OCI-LY1 (cell line): Measurements from ENCODE around the gene RXYLT1.

Experiments used
- H2AFZ ChIP-seq: fragments of 200-600 bp; sonication (generic), shearing (Covaris generic); 2 replicates; pipeline ENCODE4 v1.6.0; 2014; ENCODE audit warnings: antibody characterized with exemption, mild to moderate bottlenecking, low read length
- H3F3A ChIP-seq: fragments of 200-600 bp; sonication (generic), shearing (Covaris generic); 2 replicates; pipeline ENCODE4 v1.6.0; 2014; ENCODE audit warnings: mild to moderate bottlenecking, antibody characterized with exemption, low read length, moderate library complexity; ENCODE audit not compliant: insufficient read depth
- H3K27ac ChIP-seq: fragments of 200-600 bp; sonication (generic); 2 replicates; pipeline ENCODE4 v1.5.1; 2014; ENCODE audit warnings: low read length, mixed run types, mild to moderate bottlenecking, low read depth; ENCODE audit not compliant: poor library complexity, severe bottlenecking
- H3K27me3 ChIP-seq: fragments of 200-600 bp; sonication (generic); 2 replicates; pipeline ENCODE4 v1.6.0; 2014; ENCODE audit warnings: antibody characterized with exemption, mild to moderate bottlenecking, low read length, moderate library complexity; ENCODE audit not compliant: insufficient read depth
- H3K36me3 ChIP-seq: fragments of 200-600 bp; sonication (generic); 2 replicates; pipeline ENCODE4 v1.6.1; 2014; ENCODE audit warnings: mild to moderate bottlenecking, antibody characterized with exemption, low read length, moderate library complexity, mixed read lengths; ENCODE audit not compliant: insufficient read depth
- H3K4me1 ChIP-seq: fragments of 200-600 bp; sonication (generic); 2 replicates; pipeline ENCODE4 v1.5.1; 2014; ENCODE audit warnings: mild to moderate bottlenecking, low read length, moderate library complexity; ENCODE audit not compliant: insufficient read depth, severe bottlenecking
- H3K4me2 ChIP-seq: fragments of 200-600 bp; sonication (generic), shearing (Covaris generic); 2 replicates; pipeline ENCODE4 v1.6.1; 2014; ENCODE audit warnings: low read length
- H3K4me3 ChIP-seq: fragments of 200-600 bp; sonication (generic); 2 replicates; pipeline ENCODE4 v1.5.1; 2014; ENCODE audit warnings: low read length, low read depth, mild to moderate bottlenecking, mixed read lengths; ENCODE audit not compliant: poor library complexity, severe bottlenecking
- H3K79me2 ChIP-seq: fragments of 200-600 bp; shearing (Covaris generic); 2 replicates; pipeline ENCODE4 v1.6.1; 2016; ENCODE audit warnings: mixed run types, low read length, mixed read lengths; ENCODE audit not compliant: insufficient read depth
- H3K9ac ChIP-seq: fragments of 200-600 bp; sonication (generic), shearing (Covaris generic); 2 replicates; pipeline ENCODE4 v1.6.1; 2014; ENCODE audit warnings: mild to moderate bottlenecking, low read length, mixed read lengths
- H3K9me2 ChIP-seq: fragments of 200-600 bp; sonication (generic), shearing (Covaris generic); 2 replicates; pipeline ENCODE4 v1.6.1; 2014; ENCODE audit warnings: low read depth, mild to moderate bottlenecking, low read length, mixed read lengths
- H3K9me3 ChIP-seq: fragments of 200-600 bp; shearing (Covaris generic); 2 replicates; pipeline ENCODE4 v1.6.1; 2014; ENCODE audit warnings: low read length, mixed read lengths
- H4K20me1 ChIP-seq: fragments of 200-600 bp; sonication (generic), shearing (Covaris generic); 2 replicates; pipeline ENCODE4 v1.6.0; 2016; ENCODE audit warnings: mild to moderate bottlenecking, low read length; ENCODE audit not compliant: insufficient read depth
- CTCF ChIP-seq: fragments of 200-600 bp; sonication (generic), shearing (Covaris generic); IDR thresholded peaks from 2 replicates; pipeline ENCODE4 v1.5.1; 2017; ENCODE audit warnings: mild to moderate bottlenecking, antibody characterized with exemption, low read length, moderate library complexity, mixed read lengths
- EZH2 ChIP-seq: fragments of 200-600 bp; sonication (generic), shearing (Covaris generic); IDR thresholded peaks from 2 replicates; pipeline ENCODE4 v1.8.0; 2017; ENCODE audit warnings: borderline replicate concordance, mixed run types, mild to moderate bottlenecking, antibody characterized with exemption, low read length, moderate library complexity, mixed read lengths

Gene RXYLT1

GRCh38 chr12:63857771-63858670 lies 78.3 kb downstream of the RXYLT1 start:
- no peak for TF ChIP-seq EZH2
- no peak for TF ChIP-seq CTCF
- H3F3A ChIP-seq, result no peaks in the 10 kb centered on the region
- no peaks in the 10 kb centered on the region for H3K9me3 ChIP-seq
- no peak overlapping the region for H3K4me3 ChIP-seq
- H3K9me2 ChIP-seq, result no peaks in the 10 kb centered on the region
- no peak overlapping the region for H3K27ac ChIP-seq
- H3K27me3 ChIP-seq, result 0 out of 2 replicates have a peak, but pooled peaks cover 2% of the 10 kb centered on the region
- H3K4me2 ChIP-seq, result no peak overlapping the region
- no peak overlapping the region for H2AFZ ChIP-seq
- H4K20me1 ChIP-seq, result no peaks in the 10 kb centered on the region
- H3K79me2 ChIP-seq, result no peaks in the 10 kb centered on the region
- H3K4me1 ChIP-seq, result no peaks in the 10 kb centered on the region
- H3K36me3 ChIP-seq, result no peaks in the 10 kb centered on the region
- H3K9ac ChIP-seq, result no peak overlapping the region
